Measurements from ENCODE around the gene PTPN9. TPM values are rescaled to one million over a fixed set of nuclear protein-coding genes. Genes with fewer than 3 reads are reported as not detected.
"Not testable (repeated sequence)": the region's sequence is repeated elsewhere in the genome, so short reads cannot be mapped to it uniquely, and the experiment has no call there.

The PTPN9 gene
- total RNA-seq, 4 donors from 2014 or later: 7.3 to 15.5 (median 10.8) TPM

- no peak for TF ChIP-seq POLR2A (IDR thresholded peaks at IDR 0.05)
- intact Hi-C loops (cut with DNase I; ENCODE audit: low total_unique reads): no loop called here
- WGBS, 2 donors: 96 to 97% methylated on average over 4 of the region's 4 CpGs
- DNase-seq (ENCODE audit: low spot score in 2 of 2): no peak
- no peak overlapping the region for H3K4me3 ChIP-seq (ENCODE audit: low read depth, poor library complexity, severe bottlenecking)
These were observed 85.4 kb downstream of the PTPN9 start for GRCh38 chr15:75493732-75494131.

DNA sequence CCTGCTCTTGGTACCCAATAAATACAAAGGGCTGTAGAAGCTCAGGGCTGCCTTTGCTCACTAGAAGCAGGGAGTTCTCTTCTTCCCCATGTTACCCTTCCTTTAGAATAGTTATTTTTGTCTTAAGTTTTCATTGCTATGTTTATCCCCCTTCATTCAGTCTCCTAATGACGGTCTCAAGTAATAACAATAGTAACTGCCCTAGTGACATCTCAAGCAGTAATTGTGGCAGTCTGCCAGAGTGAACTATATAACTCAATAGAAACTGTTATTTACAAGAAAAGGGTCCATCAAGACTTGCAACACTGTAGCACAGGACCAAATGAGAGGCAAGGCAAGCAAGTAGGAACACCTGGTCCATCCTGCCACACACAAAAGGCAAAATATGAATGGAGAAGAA, 95.2 kb downstream of the PTPN9 start:
- no peak for TF ChIP-seq POLR2A (IDR thresholded peaks at IDR 0.05)
- no peak for TF ChIP-seq CTCF (IDR thresholded peaks at IDR 0.05)
- H3K4me3 ChIP-seq (ENCODE audit: low read depth, poor library complexity, severe bottlenecking): no peak overlapping the region
- no peak for DNase-seq (ENCODE audit: low spot score in 2 of 2)
- intact Hi-C loops (cut with DNase I; ENCODE audit: low total_unique reads): no loop called here
- WGBS, 2 donors: 62 to 78% methylated on average over 1 of the region's 1 CpG

DNA sequence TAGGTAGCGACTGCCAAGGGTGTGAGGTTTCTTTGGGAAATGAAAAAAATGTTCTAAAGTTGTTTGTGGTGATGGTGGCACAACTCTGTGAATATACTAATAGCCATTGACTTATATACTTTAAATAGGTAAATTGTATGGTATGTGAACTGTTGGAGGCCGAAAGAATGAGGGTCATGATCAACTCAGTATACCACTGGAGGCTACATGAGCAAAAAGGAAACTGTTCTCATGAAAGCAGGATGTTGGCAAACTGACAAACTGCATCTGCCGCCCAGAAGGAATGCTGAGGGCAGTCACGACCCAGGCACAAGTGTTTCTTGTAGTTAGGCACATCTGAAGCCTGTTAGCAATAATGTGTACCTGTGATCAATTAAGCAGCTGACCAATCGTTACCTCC, 95.6 kb downstream of the PTPN9 start:
- 78 to 81% methylated on average over 5 of the region's 5 CpGs for WGBS, 2 donors
- not testable (repeated sequence) for DNase-seq (ENCODE audit: low spot score in 2 of 2)

DNA sequence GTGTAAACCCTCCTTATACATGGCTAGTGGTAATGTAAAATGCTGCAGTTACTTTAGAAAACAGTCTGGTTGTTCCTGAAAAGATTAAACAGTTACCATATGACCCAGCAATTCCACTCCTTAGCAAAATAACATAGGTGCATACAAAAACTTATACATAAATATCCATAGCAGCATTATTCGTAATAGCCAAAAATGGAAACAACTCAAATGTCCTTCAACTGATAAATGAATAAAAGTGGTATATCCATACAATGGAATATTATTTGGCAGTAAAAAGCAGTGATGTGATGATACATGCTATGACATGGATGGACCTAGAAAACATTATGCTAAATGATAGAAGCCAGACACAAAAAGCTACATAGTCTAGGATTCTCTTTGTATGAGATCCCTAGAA, 96.0 kb downstream of the PTPN9 start:
- intact Hi-C loops (cut with DNase I; ENCODE audit: low total_unique reads): no loop called here
- TF ChIP-seq POLR2A (IDR thresholded peaks at IDR 0.05) (no peak), CTCF (IDR thresholded peaks at IDR 0.05) (no peak)

More for the DNA sequence above, 95.6 kb downstream of the PTPN9 start:
- H3K4me3 ChIP-seq (ENCODE audit: low read depth, poor library complexity, severe bottlenecking); intact Hi-C loops (cut with DNase I; ENCODE audit: low total_unique reads): not testable (repeated sequence)

GRCh38 chr15:75480463-75480862, 98.7 kb downstream of the PTPN9 start:
- whole genome bisulfite sequencing, 2 donors: 97% methylated on average over 34 to 43 of the region's 54 CpGs
- H3K4me3 ChIP-seq (ENCODE audit: low read depth, poor library complexity, severe bottlenecking); intact Hi-C loops (cut with DNase I; ENCODE audit: low total_unique reads); DNase-seq (ENCODE audit: low spot score in 2 of 2): not testable (repeated sequence)

More for the DNA sequence above, 96.0 kb downstream of the PTPN9 start:
- no peak overlapping the region for H3K4me3 ChIP-seq (ENCODE audit: low read depth, poor library complexity, severe bottlenecking)
- 93 to 98% methylated on average over 1 of the region's 1 CpG for WGBS, 2 donors
- no peak for DNase-seq (ENCODE audit: low spot score in 2 of 2)

- 69 to 75% methylated on average over 2 of the region's 2 CpGs for WGBS, 2 donors
- no peak overlapping the region for H3K4me3 ChIP-seq (ENCODE audit: low read depth, poor library complexity, severe bottlenecking)
- intact Hi-C loops (cut with DNase I; ENCODE audit: low total_unique reads): no loop called here
- no peak for DNase-seq (ENCODE audit: low spot score in 2 of 2)
- TF ChIP-seq POLR2A (IDR thresholded peaks at IDR 0.05) (no peak), CTCF (IDR thresholded peaks at IDR 0.05) (no peak)
These were observed 99.4 kb downstream of the PTPN9 start for GRCh38 chr15:75479670-75480069.

GRCh38 chr15:75477094-75477493, 102.0 kb downstream of the PTPN9 start:
- H3K4me3 ChIP-seq (ENCODE audit: low read depth, poor library complexity, severe bottlenecking); DNase-seq (ENCODE audit: low spot score in 2 of 2); intact Hi-C loops (cut with DNase I; ENCODE audit: low total_unique reads): not testable (repeated sequence)
- WGBS, 2 donors: 96 to 97% methylated on average over 5 of the region's 5 CpGs

DNA sequence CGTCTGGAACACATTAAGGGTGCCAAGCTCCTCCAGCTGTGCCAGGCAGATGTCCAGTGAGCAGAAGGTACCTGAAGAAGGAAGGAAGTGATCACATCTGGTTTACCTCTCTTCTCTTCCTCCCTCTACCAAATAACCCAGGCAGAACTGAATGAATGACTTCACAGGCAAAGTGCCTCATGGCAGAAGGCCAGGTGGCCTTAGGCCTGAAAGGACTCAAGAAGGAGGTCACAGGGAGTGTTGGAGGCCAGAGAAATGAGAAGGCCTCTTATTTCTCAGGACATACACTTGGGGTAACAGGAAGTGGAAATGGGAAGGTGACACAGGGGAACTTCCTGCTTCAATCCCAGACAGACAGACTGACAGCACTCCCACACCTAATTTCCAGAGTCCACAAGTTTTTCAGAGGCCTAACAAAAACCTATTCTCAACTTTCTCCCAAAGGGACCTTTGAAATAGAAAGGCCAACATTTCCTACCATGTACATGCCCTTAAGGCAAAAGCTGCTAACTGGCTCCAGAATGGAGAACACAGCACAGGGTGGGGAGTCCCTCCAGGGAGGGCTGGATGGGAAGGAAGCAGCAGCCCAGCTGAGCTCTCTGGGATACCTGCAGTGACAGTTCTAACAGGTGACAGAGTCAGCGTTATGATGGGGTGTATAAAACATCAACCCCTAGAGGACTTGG, 110.1 kb downstream of the PTPN9 start:
- no peak for DNase-seq (ENCODE audit: low spot score in 2 of 2)
- intact Hi-C loops (cut with DNase I; ENCODE audit: low total_unique reads): no loop called here
- no peak for TF ChIP-seq CTCF (IDR thresholded peaks at IDR 0.05)
- no peak overlapping the region for H3K4me3 ChIP-seq (ENCODE audit: low read depth, poor library complexity, severe bottlenecking)
- WGBS, 2 donors: 73 to 78% methylated on average over 2 of the region's 2 CpGs
